Neuronal stem cell (in vitro differentiated cells): ENCODE results near the gene DGKG.
A peak's percentile ranks its signal among the peaks of the same experiment; 100 is the strongest.

Experiments used
- DNase-seq: peaks from one replicate; pipeline ENCODE4 v3.0.0-alpha.2; 2013; ENCODE audit warnings: low spot score
- H2AFZ ChIP-seq: one replicate; pipeline ENCODE4 v1.6.1; 2013; ENCODE audit warnings: mild to moderate bottlenecking, low read length, inconsistent platforms
- H2AK5ac ChIP-seq: 2 replicates; pipeline ENCODE4 v1.6.1; 2013; ENCODE audit warnings: low read depth, mild to moderate bottlenecking, inconsistent platforms, low read length, moderate library complexity, mixed read lengths
- H2BK120ac ChIP-seq: 2 replicates; pipeline ENCODE4 v1.6.1; 2013; ENCODE audit warnings: low read depth, mild to moderate bottlenecking, inconsistent platforms, low read length, moderate library complexity, mixed read lengths
- H2BK12ac ChIP-seq: one replicate; pipeline ENCODE4 v1.6.1; 2013; ENCODE audit warnings: low read length, inconsistent platforms
- H2BK15ac ChIP-seq: 2 replicates; pipeline ENCODE4 v1.6.1; 2013; ENCODE audit warnings: mild to moderate bottlenecking, low read length, inconsistent platforms, mixed read lengths
- H2BK5ac ChIP-seq: one replicate; pipeline ENCODE4 v1.6.1; 2013; ENCODE audit warnings: inconsistent platforms, mild to moderate bottlenecking, low read length, moderate library complexity
- H3K14ac ChIP-seq: one replicate; pipeline ENCODE4 v1.6.1; 2013; ENCODE audit warnings: low read length, inconsistent platforms
- H3K18ac ChIP-seq: 2 replicates; pipeline ENCODE4 v1.6.1; 2013; ENCODE audit warnings: low read length, inconsistent platforms
- H3K23ac ChIP-seq: 2 replicates; pipeline ENCODE4 v1.6.1; 2013; ENCODE audit warnings: low read depth, mild to moderate bottlenecking, mixed read lengths, low read length, inconsistent platforms; ENCODE audit not compliant: poor library complexity
- H3K27ac ChIP-seq: replicated peaks from 3 replicates; pipeline ENCODE4 v1.5.1; 2013; ENCODE audit warnings: low read length, inconsistent platforms
- H3K27me3 ChIP-seq, 3 experiments: 2 replicates each; pipeline ENCODE4 v1.6.1; 2013; ENCODE audit warnings: low read length in 3 of 3, mild to moderate bottlenecking in 2 of 3, inconsistent platforms in 1 of 3, low read depth in 1 of 3, mixed read lengths in 1 of 3, moderate library complexity in 1 of 3; ENCODE audit not compliant: control insufficient read depth in 3 of 3, insufficient read depth in 3 of 3
- H3K36me3 ChIP-seq, 2 donors: replicated peaks in 1 of 2; 2 replicates each; pipeline ENCODE4 v1.6.1; 2013; ENCODE audit warnings: low read length in 2 of 2; ENCODE audit not compliant: control insufficient read depth in 2 of 2, insufficient read depth in 2 of 2
- H3K4ac ChIP-seq: 2 replicates; pipeline ENCODE4 v1.6.1; 2013; ENCODE audit warnings: inconsistent platforms, mild to moderate bottlenecking, low read length, moderate library complexity
- H3K4me1 ChIP-seq, 2 donors: 1 replicate in 1 of 2; 2 replicates in 1 of 2; pipeline ENCODE4 v1.6.1; 2013; ENCODE audit warnings: low read length in 2 of 2, low read depth in 1 of 2; ENCODE audit not compliant: control insufficient read depth in 2 of 2, insufficient read depth in 1 of 2
- H3K4me2 ChIP-seq: one replicate; pipeline ENCODE4 v1.6.1; 2013; ENCODE audit warnings: mild to moderate bottlenecking, low read length, inconsistent platforms; ENCODE audit not compliant: insufficient read depth, poor library complexity, severe bottlenecking
- H3K4me3 ChIP-seq, 2 donors: 2 replicates each; pipeline ENCODE4 v1.5.1; 2013; ENCODE audit warnings: low read length in 2 of 2, mild to moderate bottlenecking in 2 of 2, inconsistent platforms in 1 of 2, moderate library complexity in 1 of 2
- H3K79me1 ChIP-seq: one replicate; pipeline ENCODE4 v1.6.1; 2013; ENCODE audit warnings: low read depth, mild to moderate bottlenecking, inconsistent platforms, low read length, moderate library complexity
- H3K9ac ChIP-seq: one replicate; pipeline ENCODE4 v1.6.1; 2013; ENCODE audit warnings: mild to moderate bottlenecking, low read depth, low read length, inconsistent platforms; ENCODE audit not compliant: poor library complexity
- H3K9me3 ChIP-seq, 2 donors: replicated peaks in 1 of 2; 2 replicates each; pipeline versions ENCODE3 to v1.6.1; 2013; ENCODE audit warnings: low read length in 2 of 2, mild to moderate bottlenecking in 2 of 2, inconsistent platforms in 1 of 2, low read depth in 1 of 2, mixed read lengths in 1 of 2, moderate library complexity in 1 of 2; ENCODE audit not compliant: control insufficient read depth in 2 of 2, insufficient read depth in 1 of 2
- H4K8ac ChIP-seq: one replicate; pipeline ENCODE4 v1.6.1; 2013; ENCODE audit warnings: low read depth, mild to moderate bottlenecking, inconsistent platforms, low read length, moderate library complexity
- H4K91ac ChIP-seq: one replicate; pipeline ENCODE4 v1.6.1; 2013; ENCODE audit warnings: low read length, low read depth, mild to moderate bottlenecking, inconsistent platforms; ENCODE audit not compliant: poor library complexity
- WGBS, 2 donors: extraction: QIAGEN DNeasy Blood & Tissue Kit; methylation state at CpG; one replicate each; pipeline ENCODE4 v1.1.7; 2013; ENCODE audit warnings: missing lambda C conversion rate in 2 of 2, mixed read lengths in 1 of 2; ENCODE audit not compliant: insufficient read length in 2 of 2, insufficient replicate concordance in 1 of 2; ENCODE audit errors: extremely low coverage in 2 of 2; 5-methylcytosine and 5-hydroxymethylcytosine counted together

Gene DGKG

DNA sequence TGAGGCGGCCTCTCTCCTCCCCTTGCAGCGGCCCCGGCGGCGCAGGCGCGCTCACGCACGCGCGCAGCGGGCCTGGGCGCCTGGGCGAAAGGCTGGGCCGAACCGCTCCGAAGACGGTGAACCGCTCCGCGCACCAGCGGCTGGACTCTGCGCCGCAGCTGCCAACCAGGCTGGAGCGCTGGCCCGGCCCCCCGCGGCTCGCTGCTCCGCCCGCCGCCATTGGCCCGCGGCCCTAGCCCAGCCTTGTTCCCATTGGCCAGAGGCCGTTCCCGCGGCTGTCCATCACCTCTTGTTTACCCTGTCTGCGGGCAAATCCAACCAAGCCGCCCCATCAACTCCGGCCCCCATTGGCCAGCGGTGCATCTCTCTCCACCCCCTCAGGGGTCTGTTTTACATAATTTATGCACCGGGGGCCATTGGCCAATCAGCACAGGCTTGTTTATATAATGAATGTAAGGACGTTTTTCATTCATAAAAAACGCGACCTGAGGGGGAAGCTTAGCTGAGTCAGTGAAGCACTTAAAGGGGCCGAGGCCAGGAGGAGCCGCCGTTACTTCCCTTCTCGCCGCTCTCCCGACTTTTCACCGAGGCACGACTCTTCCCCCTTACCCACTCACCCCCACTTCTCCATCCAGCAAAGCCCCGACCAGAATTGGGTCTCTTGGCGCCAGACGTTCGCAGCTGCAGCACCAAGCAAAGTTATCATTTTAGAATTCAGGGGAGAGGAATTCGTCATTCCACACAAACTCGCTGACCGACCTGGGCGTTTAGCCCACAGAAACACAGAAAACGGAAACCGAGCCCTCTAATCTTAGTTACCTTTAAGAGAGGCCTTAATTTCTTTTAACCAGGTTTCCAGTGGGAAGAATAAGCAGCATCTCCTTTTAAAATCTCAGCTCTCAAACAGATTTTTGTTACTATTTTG is 252.8 kb downstream of the DGKG start, which contains the start of gene ETV5:
ETV5 (minus strand) TSS at position 149 of the 925 bp plus-strand sequence. CDS start 3,221 bp downstream, outside the sequence.
- Histone ChIP-seq H4K8ac (no peak within 1 kb of the TSS), H3K27me3 (peaks cover 0 to 37% (median 9%) of the 10 kb centered on the region in 3 experiments), H2BK5ac (peak within 1 kb of the TSS; percentile 97)

DNA sequence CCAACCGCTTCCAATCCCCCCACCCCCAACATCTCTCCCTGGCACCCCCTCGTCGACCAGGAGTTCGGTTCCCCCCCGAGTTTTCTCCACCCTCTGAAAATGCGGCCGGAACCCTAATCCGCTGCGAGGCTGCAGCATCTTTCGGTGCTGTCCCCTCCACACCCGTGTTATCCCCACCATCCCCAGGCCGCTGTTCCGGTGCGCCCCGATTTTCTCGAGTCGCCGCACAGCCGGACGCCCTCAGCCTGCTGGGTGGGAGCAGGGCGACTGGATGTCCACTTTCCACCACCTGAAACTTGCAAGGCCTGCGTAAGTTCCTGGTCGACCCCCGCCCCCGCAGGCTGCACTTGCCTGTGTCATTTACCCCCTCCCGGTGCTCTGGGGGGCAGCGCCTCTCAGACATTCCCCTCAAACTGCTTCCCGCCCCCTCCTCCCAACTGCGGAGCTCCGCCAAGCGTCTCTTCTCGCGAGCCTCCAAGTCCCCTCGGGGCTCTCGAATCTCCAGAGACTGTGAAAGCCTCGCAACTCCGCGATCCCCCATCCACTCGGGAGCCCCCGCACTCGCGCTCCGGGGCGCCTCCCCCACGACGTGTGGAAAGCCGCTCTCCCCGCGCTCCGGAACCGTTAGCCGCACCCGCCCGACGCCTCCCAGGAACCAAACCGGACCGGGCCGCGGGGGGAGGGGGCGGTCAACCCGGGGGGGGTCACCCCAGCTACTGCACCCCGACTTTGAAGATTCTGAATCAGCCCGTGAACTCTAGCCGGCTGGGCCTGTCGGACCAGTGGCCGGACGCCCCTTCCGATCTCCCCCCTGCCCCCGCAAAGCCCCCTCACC is 253.7 kb downstream of the DGKG start:
- Histone ChIP-seq H2BK12ac (peak overlapping the region; percentile 79), H4K91ac (no peak overlapping the region), H2BK15ac (peak overlapping the region; percentile 79), H3K9ac (peak overlapping the region; percentile 99), H3K14ac (peak overlapping the region; percentile 71), H2BK5ac (peak overlapping the region; percentile 97), H3K36me3 (peaks cover 0 to 20% of the 10 kb centered on the region in 2 donors), H2AK5ac (peak overlapping the region; percentile 64), H3K9me3 (no peaks in the 10 kb centered on the region), H3K27ac (peak overlapping the region; percentile 90), H4K8ac (no peak overlapping the region), H3K27me3 (peaks cover 0 to 29% (median 9%) of the 10 kb centered on the region in 3 experiments), H3K4ac (no peak overlapping the region), H2BK120ac (peak overlapping the region; percentile 30), H3K79me1 (no peaks in the 10 kb centered on the region), H3K4me1 (peaks cover 19 to 20% of the 10 kb centered on the region in 2 donors), H3K4me2 (peak overlapping the region; percentile 40), H3K23ac (peak overlapping the region; percentile 70), H2AFZ (peak overlapping the region; percentile 93), H3K18ac (peak overlapping the region; percentile 98), H3K4me3 (peak overlapping the region; percentile 86 to 96)
- no CpG with 5 or more reads among the region's 69 CpGs for WGBS, 2 donors
- peak; percentile 78 for DNase-seq

More for the DNA sequence above, 252.8 kb downstream of the DGKG start, which contains the start of gene ETV5:
- peak within 1 kb of the TSS; percentile 71 for H3K14ac ChIP-seq
- H2BK15ac ChIP-seq = peak within 1 kb of the TSS; percentile 79
- peak within 1 kb of the TSS; percentile 52 for H3K4me2 ChIP-seq
- no peak within 1 kb of the TSS for H4K91ac ChIP-seq
- peak within 1 kb of the TSS; percentile 64 for H2AK5ac ChIP-seq
- no CpG with 5 or more reads among the region's 63 CpGs for WGBS, 2 donors
- peak within 1 kb of the TSS; percentile 98 for H2AFZ ChIP-seq
- no peaks in the 10 kb centered on the region for H3K9me3 ChIP-seq
- DNase-seq = peak; percentile 99
- peak within 1 kb of the TSS; percentile 99 for H3K9ac ChIP-seq
- peak within 1 kb of the TSS; percentile 98 for H3K18ac ChIP-seq
- peak within 1 kb of the TSS; percentile 79 for H2BK12ac ChIP-seq
- peak within 1 kb of the TSS; percentile 86 to 96 for H3K4me3 ChIP-seq
- peaks cover 0 to 11% of the 10 kb centered on the region in 2 donors for H3K36me3 ChIP-seq
- no peaks in the 10 kb centered on the region for H3K79me1 ChIP-seq
- peaks cover 12 to 13% of the 10 kb centered on the region in 2 donors for H3K4me1 ChIP-seq
- H2BK120ac ChIP-seq = peak within 1 kb of the TSS; percentile 30
- peak within 1 kb of the TSS; percentile 90 for H3K27ac ChIP-seq
- H3K4ac ChIP-seq = no peak within 1 kb of the TSS
- peak within 1 kb of the TSS; percentile 70 for H3K23ac ChIP-seq

- Histone ChIP-seq H3K4me1 (peaks cover 22 to 24% of the 10 kb centered on the region in 2 donors), H3K36me3 (peaks cover 0 to 28% of the 10 kb centered on the region in 2 donors), H3K4me3 (peak overlapping the region; percentile 86 to 96), H2BK120ac (no peak overlapping the region), H3K9me3 (no peaks in the 10 kb centered on the region), H2BK5ac (peak overlapping the region; percentile 97), H3K79me1 (no peaks in the 10 kb centered on the region), H2AFZ (peak overlapping the region; percentile 93), H4K8ac (no peak overlapping the region), H3K18ac (peak overlapping the region; percentile 98), H4K91ac (no peak overlapping the region), H3K4me2 (peak overlapping the region; percentile 61), H2AK5ac (peak overlapping the region; percentile 64), H3K23ac (no peak overlapping the region), H3K4ac (no peak overlapping the region), H3K27ac (peak overlapping the region; percentile 90), H3K27me3 (peaks cover 0 to 22% (median 9%) of the 10 kb centered on the region in 3 experiments), H2BK15ac (no peak overlapping the region), H3K9ac (peak overlapping the region; percentile 99), H2BK12ac (no peak overlapping the region), H3K14ac (no peak overlapping the region)
- DNase-seq = peak; percentile 86
- WGBS, 2 donors = no CpG with 5 or more reads among the region's 45 CpGs
Measured at GRCh38 chr3:186107215-186108105, 254.6 kb downstream of the DGKG start.
